NCI-H1105 treated with DMSO at 0.1 percent for 48 hours (cell line): ENCODE results near the gene RADX.

ENCODE experiments used
- DNase-seq: peaks from one replicate; lab custom pipeline; 2025; lab: John Stamatoyannopoulos, UW

Gene RADX

GRCh38 chrX:106692425-106693065, 80.8 kb downstream of the RADX start:
- DNase-seq = no peak

GRCh38 chrX:106696502-106696901, 84.7 kb downstream of the RADX start:
- no peak for DNase-seq

- DNase-seq = no peak
Observed at GRCh38 chrX:106698693-106699092, 86.9 kb downstream of the RADX start.

- no peak for DNase-seq
Observed at GRCh38 chrX:106702636-106703035, 90.9 kb downstream of the RADX start.

- DNase-seq = no peak
Observed at GRCh38 chrX:106706466-106706865, 94.7 kb downstream of the RADX start.

- DNase-seq = no peak
Observed at GRCh38 chrX:106707771-106708454, 96.1 kb downstream of the RADX start.

- no peak for DNase-seq
Observed at GRCh38 chrX:106710771-106711170, 99.0 kb downstream of the RADX start.

- no peak for DNase-seq
Observed at GRCh38 chrX:106711375-106711774, 99.6 kb downstream of the RADX start.

- no peak for DNase-seq
Observed at GRCh38 chrX:106716004-106716403, 104.2 kb downstream of the RADX start.

- no peak for DNase-seq
Observed at GRCh38 chrX:106716463-106716862, 104.7 kb downstream of the RADX start.

- no peak for DNase-seq
Observed at GRCh38 chrX:106718709-106719108, 106.9 kb downstream of the RADX start.

GRCh38 chrX:106725931-106726330, 114.2 kb downstream of the RADX start:
- no peak for DNase-seq

- DNase-seq = peak; percentile 16
Observed at GRCh38 chrX:106726485-106727437, 115.0 kb downstream of the RADX start, which contains the start of gene RNF128. RNF128 (plus strand) TSS chrX:106726701; CDS start chrX:106726914, 213 bp downstream.

GRCh38 chrX:106728337-106728736, 116.6 kb downstream of the RADX start:
- DNase-seq = no peak
